ENCODE data around the gene CCN2.

The CCN2 gene

DNA sequence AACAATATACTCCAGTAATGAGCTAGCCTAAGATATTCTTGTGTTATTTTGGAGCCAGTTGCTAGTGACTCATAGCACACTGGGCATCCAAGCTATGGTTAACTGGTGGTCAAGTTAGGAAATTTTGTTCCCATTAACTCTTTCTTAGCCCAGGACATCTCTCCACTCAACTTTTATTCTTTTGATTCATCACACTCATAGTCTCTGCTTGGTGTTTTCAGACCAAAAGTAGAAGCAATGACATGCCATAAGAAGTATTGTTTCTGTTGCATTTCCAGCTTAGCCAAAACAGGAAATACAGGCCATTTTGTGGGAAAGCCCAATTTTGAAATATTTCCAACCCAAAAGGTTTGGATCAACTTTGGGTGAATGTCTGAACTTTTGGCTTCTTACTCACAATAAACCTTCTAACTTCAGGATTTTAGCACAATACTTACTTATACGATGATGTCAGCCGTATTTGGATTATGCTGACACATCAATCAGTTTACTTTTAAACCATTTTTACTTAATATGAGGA, 31.6 kb upstream of the CCN2 start:
- Histone ChIP-seq H3K4ac (ENCODE audit: low read depth, low read length) (no peak overlapping the region), H3K36me3 (ENCODE audit: control insufficient read depth in 1 of 2, insufficient read depth in 2 of 2, low read length in 2 of 2) (no peaks in the 10 kb centered on the region), H3K9me3 (ENCODE audit: insufficient read depth, low read depth, low read length) (no peaks in the 10 kb centered on the region), H3K9ac (ENCODE audit: low read length) (no peak overlapping the region), H3K23ac (ENCODE audit: low read length) (no peak overlapping the region), H4K8ac (ENCODE audit: low read depth, low read length) (no peak overlapping the region), H4K12ac (ENCODE audit: low read depth, low read length) (no peak overlapping the region), H3K79me1 (ENCODE audit: low read length) (no peaks in the 10 kb centered on the region), H3K4me1 (ENCODE audit: control insufficient read depth in 1 of 2, insufficient read depth in 2 of 2, low read length in 2 of 2) (no peaks in the 10 kb centered on the region), H3K4me2 (ENCODE audit: low read length) (no peak overlapping the region), H3K4me3 (ENCODE audit: low read depth, low read length) (no peak overlapping the region), H2BK120ac (ENCODE audit: insufficient read depth, low read length, poor library complexity) (no peak overlapping the region), H2BK12ac (ENCODE audit: low read length) (no peak overlapping the region), H4K91ac (ENCODE audit: low read depth, low read length) (no peak overlapping the region), H3K14ac (ENCODE audit: low read length) (no peak overlapping the region), H3K79me2 (ENCODE audit: control insufficient read depth, insufficient read depth, low read length, poor library complexity) (no peaks in the 10 kb centered on the region), H3K18ac (ENCODE audit: low read length) (no peak overlapping the region), H2AFZ (ENCODE audit: insufficient read depth, low read length, poor library complexity) (no peak overlapping the region), H2AK5ac (ENCODE audit: low read length) (no peak overlapping the region), H3K27ac (ENCODE audit: low read depth, low read length) (no peak overlapping the region), H3K27me3 (ENCODE audit: insufficient read depth, low read length) (no peaks in the 10 kb centered on the region), H2BK5ac (ENCODE audit: low read depth, low read length, poor library complexity) (no peak overlapping the region)
- no CpG with 5 or more reads among the region's 2 CpGs for WGBS (ENCODE audit: extremely low coverage, insufficient coverage, insufficient read length)
- DNase-seq = no peak

DNA sequence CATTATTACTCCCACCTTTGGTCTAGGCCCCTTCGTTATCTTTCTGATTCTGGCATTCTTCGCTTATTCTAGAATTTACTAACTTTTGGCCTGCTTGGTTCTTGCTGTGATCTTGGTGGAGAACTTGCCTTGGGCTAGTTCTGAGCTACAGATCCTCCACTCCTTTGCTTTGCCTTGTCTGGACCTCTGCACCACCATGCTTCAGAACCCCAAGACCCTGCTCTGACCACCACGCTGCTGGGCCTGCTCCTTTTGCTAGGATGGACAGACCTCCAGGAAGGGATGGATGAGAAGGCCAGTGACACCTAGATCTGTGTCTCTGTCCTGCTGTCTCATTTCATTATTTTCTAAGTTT, 30.4 kb upstream of the CCN2 start:
- Histone ChIP-seq H3K27ac (ENCODE audit: low read depth, low read length) (no peak overlapping the region), H2BK12ac (ENCODE audit: low read length) (no peak overlapping the region), H4K8ac (ENCODE audit: low read depth, low read length) (no peak overlapping the region), H3K9me3 (ENCODE audit: insufficient read depth, low read depth, low read length) (no peaks in the 10 kb centered on the region), H3K23ac (ENCODE audit: low read length) (no peak overlapping the region), H3K79me1 (ENCODE audit: low read length) (no peaks in the 10 kb centered on the region), H3K14ac (ENCODE audit: low read length) (no peak overlapping the region), H3K4ac (ENCODE audit: low read depth, low read length) (no peak overlapping the region), H3K27me3 (ENCODE audit: insufficient read depth, low read length) (no peaks in the 10 kb centered on the region), H2BK120ac (ENCODE audit: insufficient read depth, low read length, poor library complexity) (no peak overlapping the region), H4K12ac (ENCODE audit: low read depth, low read length) (no peak overlapping the region), H4K91ac (ENCODE audit: low read depth, low read length) (no peak overlapping the region), H3K4me2 (ENCODE audit: low read length) (no peak overlapping the region), H2AFZ (ENCODE audit: insufficient read depth, low read length, poor library complexity) (no peak overlapping the region), H3K36me3 (ENCODE audit: control insufficient read depth in 1 of 2, insufficient read depth in 2 of 2, low read length in 2 of 2) (no peaks in the 10 kb centered on the region), H2AK5ac (ENCODE audit: low read length) (no peak overlapping the region), H3K18ac (ENCODE audit: low read length) (no peak overlapping the region), H3K4me3 (ENCODE audit: low read depth, low read length) (no peak overlapping the region), H3K79me2 (ENCODE audit: control insufficient read depth, insufficient read depth, low read length, poor library complexity) (no peaks in the 10 kb centered on the region), H2BK5ac (ENCODE audit: low read depth, low read length, poor library complexity) (no peak overlapping the region), H3K4me1 (ENCODE audit: control insufficient read depth in 1 of 2, insufficient read depth in 2 of 2, low read length in 2 of 2) (no peaks in the 10 kb centered on the region), H3K9ac (ENCODE audit: low read length) (no peak overlapping the region)
- no CpG with 5 or more reads among the region's 3 CpGs for WGBS (ENCODE audit: extremely low coverage, insufficient coverage, insufficient read length)
- DNase-seq = no peak

DNA sequence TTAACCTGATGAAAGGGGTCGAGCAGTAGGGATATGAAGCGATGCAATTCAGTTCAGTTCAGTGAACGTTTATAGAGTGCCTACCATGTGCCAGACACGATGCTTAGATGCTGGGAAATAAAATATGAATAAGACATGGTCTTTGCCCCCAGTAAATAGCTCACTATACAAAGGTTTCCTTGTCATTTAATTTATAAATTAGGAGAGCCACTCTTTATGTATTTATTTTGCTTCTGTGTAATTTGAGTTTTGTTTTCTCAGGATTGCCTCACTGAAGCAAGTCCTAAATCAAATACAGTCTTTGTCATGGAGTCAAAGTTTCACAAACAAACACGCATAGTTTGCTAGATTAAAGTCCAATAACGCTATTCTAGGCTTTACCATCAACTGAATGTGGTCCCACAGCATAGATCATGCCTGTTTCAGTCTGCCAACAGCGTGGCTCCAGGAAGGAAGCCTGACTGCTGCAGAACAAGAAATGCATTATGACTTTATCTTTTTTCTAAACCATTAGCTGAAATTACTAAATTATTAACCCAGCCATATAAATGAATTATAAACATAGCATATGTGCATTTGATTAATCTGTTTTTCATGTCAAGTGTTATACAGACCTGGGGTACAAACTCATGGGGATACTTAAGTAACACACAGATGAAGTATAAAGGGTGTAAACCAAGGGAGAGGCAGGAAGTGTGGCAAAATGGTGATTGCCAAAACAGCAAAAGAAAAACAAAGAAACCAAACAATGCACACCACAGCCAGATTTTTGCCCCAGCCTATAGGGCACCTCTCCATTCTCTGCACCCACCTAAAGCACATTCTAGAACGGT, 29.8 kb upstream of the CCN2 start:
- Histone ChIP-seq H3K9me3 (ENCODE audit: insufficient read depth, low read depth, low read length) (no peaks in the 10 kb centered on the region), H2BK120ac (ENCODE audit: insufficient read depth, low read length, poor library complexity) (no peak overlapping the region), H2AK5ac (ENCODE audit: low read length) (no peak overlapping the region), H3K36me3 (ENCODE audit: control insufficient read depth in 1 of 2, insufficient read depth in 2 of 2, low read length in 2 of 2) (no peaks in the 10 kb centered on the region), H3K79me1 (ENCODE audit: low read length) (no peaks in the 10 kb centered on the region), H3K4ac (ENCODE audit: low read depth, low read length) (no peak overlapping the region), H4K91ac (ENCODE audit: low read depth, low read length) (no peak overlapping the region), H2BK5ac (ENCODE audit: low read depth, low read length, poor library complexity) (no peak overlapping the region), H4K12ac (ENCODE audit: low read depth, low read length) (no peak overlapping the region), H3K4me1 (ENCODE audit: control insufficient read depth in 1 of 2, insufficient read depth in 2 of 2, low read length in 2 of 2) (no peaks in the 10 kb centered on the region), H3K27ac (ENCODE audit: low read depth, low read length) (no peak overlapping the region), H3K18ac (ENCODE audit: low read length) (no peak overlapping the region), H3K23ac (ENCODE audit: low read length) (no peak overlapping the region), H3K79me2 (ENCODE audit: control insufficient read depth, insufficient read depth, low read length, poor library complexity) (no peaks in the 10 kb centered on the region), H2AFZ (ENCODE audit: insufficient read depth, low read length, poor library complexity) (no peak overlapping the region), H4K8ac (ENCODE audit: low read depth, low read length) (no peak overlapping the region), H2BK12ac (ENCODE audit: low read length) (no peak overlapping the region), H3K4me2 (ENCODE audit: low read length) (no peak overlapping the region), H3K27me3 (ENCODE audit: insufficient read depth, low read length) (no peaks in the 10 kb centered on the region), H3K4me3 (ENCODE audit: low read depth, low read length) (no peak overlapping the region), H3K9ac (ENCODE audit: low read length) (no peak overlapping the region), H3K14ac (ENCODE audit: low read length) (no peak overlapping the region)
- WGBS (ENCODE audit: extremely low coverage, insufficient coverage, insufficient read length) = no CpG with 5 or more reads among the region's 8 CpGs
- no peak for DNase-seq

DNA sequence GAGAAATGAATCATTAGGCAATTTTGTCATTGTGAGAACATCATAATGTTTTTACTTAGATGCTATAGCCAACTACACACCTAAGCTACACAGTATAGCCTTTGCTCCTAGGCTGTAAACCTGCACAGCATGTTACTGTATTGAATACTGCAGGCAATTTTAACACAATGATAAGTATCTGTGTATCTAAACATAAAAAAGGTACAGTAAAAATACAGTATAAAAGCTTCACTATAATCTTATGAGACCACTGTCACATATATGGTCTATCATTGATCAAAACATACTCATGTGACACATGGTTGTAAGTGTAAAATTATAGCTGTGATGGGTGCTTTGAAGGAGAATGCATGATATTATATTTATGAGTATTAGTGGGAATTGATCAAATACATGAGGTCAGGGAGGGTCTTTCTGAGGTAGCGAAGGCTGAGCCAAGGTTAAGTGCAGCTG, 29.2 kb upstream of the CCN2 start:
- H3K4me3 ChIP-seq (ENCODE audit: low read depth, low read length) = no peak overlapping the region
- H3K27ac ChIP-seq (ENCODE audit: low read depth, low read length) = no peak overlapping the region
- no peak overlapping the region for H2BK5ac ChIP-seq (ENCODE audit: low read depth, low read length, poor library complexity)
- no peak overlapping the region for H3K14ac ChIP-seq (ENCODE audit: low read length)
- H3K9ac ChIP-seq (ENCODE audit: low read length) = no peak overlapping the region
- no peaks in the 10 kb centered on the region for H3K36me3 ChIP-seq (ENCODE audit: control insufficient read depth in 1 of 2, insufficient read depth in 2 of 2, low read length in 2 of 2)
- no peak overlapping the region for H3K4ac ChIP-seq (ENCODE audit: low read depth, low read length)
- no peaks in the 10 kb centered on the region for H3K79me2 ChIP-seq (ENCODE audit: control insufficient read depth, insufficient read depth, low read length, poor library complexity)
- H4K8ac ChIP-seq (ENCODE audit: low read depth, low read length) = no peak overlapping the region
- WGBS (ENCODE audit: extremely low coverage, insufficient coverage, insufficient read length) = no CpG with 5 or more reads among the region's 1 CpG
- H3K79me1 ChIP-seq (ENCODE audit: low read length) = no peaks in the 10 kb centered on the region
- H2BK12ac ChIP-seq (ENCODE audit: low read length) = no peak overlapping the region
- no peak overlapping the region for H3K23ac ChIP-seq (ENCODE audit: low read length)
- no peak overlapping the region for H3K18ac ChIP-seq (ENCODE audit: low read length)
- H2AK5ac ChIP-seq (ENCODE audit: low read length) = no peak overlapping the region
- no peaks in the 10 kb centered on the region for H3K27me3 ChIP-seq (ENCODE audit: insufficient read depth, low read length)
- no peak overlapping the region for H3K4me2 ChIP-seq (ENCODE audit: low read length)
- H3K4me1 ChIP-seq (ENCODE audit: control insufficient read depth in 1 of 2, insufficient read depth in 2 of 2, low read length in 2 of 2) = no peaks in the 10 kb centered on the region
- no peak overlapping the region for H2BK120ac ChIP-seq (ENCODE audit: insufficient read depth, low read length, poor library complexity)
- no peak for DNase-seq
- H4K91ac ChIP-seq (ENCODE audit: low read depth, low read length) = no peak overlapping the region
- H4K12ac ChIP-seq (ENCODE audit: low read depth, low read length) = no peak overlapping the region
- no peaks in the 10 kb centered on the region for H3K9me3 ChIP-seq (ENCODE audit: insufficient read depth, low read depth, low read length)
- H2AFZ ChIP-seq (ENCODE audit: insufficient read depth, low read length, poor library complexity) = no peak overlapping the region

Data from trophoblast cell (in vitro differentiated cells and primary cell).